ENCODE measurements around the gene TNFAIP3.

GRCh38 chr6:137871291-137871690, 4.2 kb downstream of the TNFAIP3 start:
- no peak for TF ChIP-seq CTCF (IDR thresholded peaks at IDR 0.05)
- peak in 1 of 2 donors; percentile 7 for TF ChIP-seq POLR2AphosphoS5 (IDR thresholded peaks at IDR 0.05)
- no peak for TF ChIP-seq POLR2A (IDR thresholded peaks at IDR 0.05; ENCODE audit: low read depth)

Measured in esophagus muscularis mucosa (tissue), 3 donors.